Measurements from ENCODE around the gene NRROS. TPM values are rescaled to one million over a fixed set of nuclear protein-coding genes. Genes with fewer than 3 reads are reported as not detected.
A peak's percentile ranks its signal among the peaks of the same experiment; 100 is the strongest.

Gene NRROS
- total and polyA plus RNA-seq, 10 of the 15 experiments (the other 5 are each of a cell fraction or from before 2014, with no cell fraction given), result 0.35 to 42.2 (median 12.6) TPM

- TF ChIP-seq ZBTB33 (IDR thresholded peaks at IDR 0.05) (no peak), HCFC1 (IDR thresholded peaks at IDR 0.05; ENCODE audit: low read length) (no peak), JUND (IDR thresholded peaks at IDR 0.05; ENCODE audit: low read depth, low read length) (no peak), SRF (IDR thresholded peaks at IDR 0.05; ENCODE audit: low read depth in 2 of 2, low read length in 2 of 2) (no peak), EED (IDR thresholded peaks at IDR 0.05; ENCODE audit: low read depth) (no peak), ZNF622 (IDR thresholded peaks at IDR 0.05) (no peak), ATF3 (IDR thresholded peaks at IDR 0.05; ENCODE audit: borderline replicate concordance, extremely low read depth, low read depth, low read length) (no peak), NFYA (IDR thresholded peaks at IDR 0.05; ENCODE audit: borderline replicate concordance, low read depth, low read length) (no peak), POLR2AphosphoS2 (IDR thresholded peaks at IDR 0.05; ENCODE audit: low read depth, low read length) (no peak), BHLHE40 (IDR thresholded peaks at IDR 0.05; ENCODE audit: borderline replicate concordance in 1 of 2, low read depth in 2 of 2, low read length in 1 of 2) (peak; percentile 71 to 85), ZNF24 (IDR thresholded peaks at IDR 0.05) (no peak), EGR1 (IDR thresholded peaks at IDR 0.05; ENCODE audit: borderline replicate concordance in 1 of 2, low read depth in 2 of 2, low read length in 2 of 2) (no peak), MXI1 (IDR thresholded peaks at IDR 0.05; ENCODE audit: low read depth, low read length) (peak; percentile 42; the same call in 1 of the 2 replicates), JUNB (IDR thresholded peaks at IDR 0.05) (no peak), HDAC2 (IDR thresholded peaks at IDR 0.05) (no peak), POLR2AphosphoS5 (IDR thresholded peaks at IDR 0.05; ENCODE audit: low read length) (0 out of 2 replicates have a peak, but pooled peaks have one; percentile 57), PKNOX1 (IDR thresholded peaks at IDR 0.05) (no peak), RAD51 (IDR thresholded peaks at IDR 0.05) (no peak), FOXM1 (IDR thresholded peaks at IDR 0.05; ENCODE audit: low read depth, low read length) (no peak), HDGF (IDR thresholded peaks at IDR 0.05) (0 out of 2 replicates have a peak, but pooled peaks have one; percentile 15)
Observed at GRCh38 chr3:196640297-196641018, 964 bp downstream of the NRROS start (continued).

Measured in GM12878 (cell line).